Body of pancreas (tissue), 4 donors: ENCODE data around the gene GAPVD1. TPM values are rescaled to one million over a fixed set of nuclear protein-coding genes. Genes with fewer than 3 reads are reported as not detected.

Experiments used
- ATAC-seq: fragments of 150-250 bp; one replicate; pipeline ENCODE4 v1.9.1; 2016
- DNase-seq, 4 donors: peaks; one replicate each; pipeline ENCODE4 v3.0.0-alpha.2; 2019
- H3K27ac ChIP-seq, 4 donors: fragments of 200-600 bp; sonication (generic); 1 replicate in 3 of 4; 2 replicates in 1 of 4; pipeline versions ENCODE4 v1.5.1 to v1.6.1; 2016 to 2019; ENCODE audit warnings: mild to moderate bottlenecking in 1 of 4, mixed read lengths in 1 of 4, moderate library complexity in 1 of 4
- H3K27me3 ChIP-seq, 2 donors: fragments of 200-600 bp; sonication (generic); one replicate each; pipeline ENCODE4 v1.6.0; 2016; ENCODE audit warnings: mild to moderate bottlenecking in 1 of 2
- H3K36me3 ChIP-seq, 2 donors: fragments of 200-600 bp; sonication (generic); replicated peaks in 1 of 2; 2 replicates each; pipeline ENCODE4 v1.5.1; 2016; ENCODE audit warnings: low read depth in 2 of 2; ENCODE audit not compliant: insufficient read depth in 1 of 2
- H3K4me1 ChIP-seq: fragments of 200-600 bp; sonication (generic); one replicate; pipeline ENCODE4 v1.6.0; 2016
- H3K4me3 ChIP-seq, 2 donors: fragments of 200-600 bp; sonication (generic); 1 replicate in 1 of 2; 2 replicates in 1 of 2; pipeline ENCODE4 v1.5.1; 2016 to 2019
- H3K9me3 ChIP-seq, 3 donors: fragments of 200-600 bp; sonication (generic); 1 replicate in 2 of 3; 2 replicates in 1 of 3; pipeline ENCODE4 v1.5.1; 2016
- POLR2A ChIP-seq, 3 donors: fragments of 450-650 bp; IDR thresholded peaks; one replicate each; pipeline ENCODE4 v1.6.1; 2016; ENCODE audit warnings: antibody characterized with exemption in 3 of 3, mild to moderate bottlenecking in 2 of 3
- whole genome bisulfite sequencing, 2 donors: methylation state at CpG; one replicate each; pipeline ENCODE4 v1.1.5; 2017; 5-methylcytosine and 5-hydroxymethylcytosine counted together
- intact Hi-C: fragments of 100-400 bp; cut with DNase I; formaldehyde crosslinking; loops from one replicate; pipeline ENCODE4 v1.15.1; 2023
- total RNA-seq, 2 donors: library from RNA; depleted of rRNA; stranded (reverse); fragments of >200 nt; gene quantifications; one replicate each; pipeline ENCODE4 v1.1.0, GENCODE V29; 2016
- TF ChIP-seq, protein P1 (sequence below), 7 experiments: fragments of 450-650 bp in 4 of 7; fragments of 200-600 bp in 3 of 7; sonication (generic) in 3 of 7; IDR thresholded peaks; one replicate each; pipeline ENCODE4 v1.5.1; 2016 to 2019; ENCODE audit warnings: antibody characterized with exemption in 7 of 7

GAPVD1 gene
- total RNA-seq, 2 donors from 2014 or later: 25.7 to 48.8 TPM

DNA sequence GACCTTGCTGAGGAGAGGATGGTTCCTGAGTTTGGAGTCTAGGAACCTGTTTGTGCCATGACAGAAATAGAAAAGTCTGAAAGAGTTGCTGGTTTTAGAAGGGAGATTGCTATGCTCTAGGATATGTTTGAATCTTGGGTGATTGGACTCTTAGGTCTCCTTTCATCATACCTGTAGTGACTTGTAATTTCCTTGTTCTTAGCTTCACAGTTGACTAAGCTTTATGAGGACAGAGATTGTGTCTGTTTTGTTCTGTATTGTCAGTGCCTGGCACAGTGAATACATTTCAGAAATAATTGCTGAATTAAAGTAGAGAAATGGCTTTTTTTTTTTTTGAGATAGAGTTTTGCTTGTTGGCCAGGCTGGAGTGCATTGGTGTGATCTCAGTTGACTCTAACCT lies 31.5 kb downstream of the GAPVD1 start:
- TF ChIP-seq POLR2A (IDR thresholded peaks at IDR 0.05): no peak
- TF ChIP-seq, protein P1, sequence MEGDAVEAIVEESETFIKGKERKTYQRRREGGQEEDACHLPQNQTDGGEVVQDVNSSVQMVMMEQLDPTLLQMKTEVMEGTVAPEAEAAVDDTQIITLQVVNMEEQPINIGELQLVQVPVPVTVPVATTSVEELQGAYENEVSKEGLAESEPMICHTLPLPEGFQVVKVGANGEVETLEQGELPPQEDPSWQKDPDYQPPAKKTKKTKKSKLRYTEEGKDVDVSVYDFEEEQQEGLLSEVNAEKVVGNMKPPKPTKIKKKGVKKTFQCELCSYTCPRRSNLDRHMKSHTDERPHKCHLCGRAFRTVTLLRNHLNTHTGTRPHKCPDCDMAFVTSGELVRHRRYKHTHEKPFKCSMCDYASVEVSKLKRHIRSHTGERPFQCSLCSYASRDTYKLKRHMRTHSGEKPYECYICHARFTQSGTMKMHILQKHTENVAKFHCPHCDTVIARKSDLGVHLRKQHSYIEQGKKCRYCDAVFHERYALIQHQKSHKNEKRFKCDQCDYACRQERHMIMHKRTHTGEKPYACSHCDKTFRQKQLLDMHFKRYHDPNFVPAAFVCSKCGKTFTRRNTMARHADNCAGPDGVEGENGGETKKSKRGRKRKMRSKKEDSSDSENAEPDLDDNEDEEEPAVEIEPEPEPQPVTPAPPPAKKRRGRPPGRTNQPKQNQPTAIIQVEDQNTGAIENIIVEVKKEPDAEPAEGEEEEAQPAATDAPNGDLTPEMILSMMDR (IDR thresholded peaks at IDR 0.05): no peak
- DNase-seq (no peak), ATAC-seq (no peak)
- Histone ChIP-seq H3K36me3 (no peaks in the 10 kb centered on the region), H3K9me3 (no peaks in the 10 kb centered on the region), H3K27ac (no peak overlapping the region), H3K27me3 (no peaks in the 10 kb centered on the region), H3K4me1 (peaks cover 19% of the 10 kb centered on the region), H3K4me3 (no peak overlapping the region)
- intact Hi-C loops: loop anchor here (5.0 kb wide), 1 partner anchor 194 kb away; no protein-coding TSS in a partner anchor

DNA sequence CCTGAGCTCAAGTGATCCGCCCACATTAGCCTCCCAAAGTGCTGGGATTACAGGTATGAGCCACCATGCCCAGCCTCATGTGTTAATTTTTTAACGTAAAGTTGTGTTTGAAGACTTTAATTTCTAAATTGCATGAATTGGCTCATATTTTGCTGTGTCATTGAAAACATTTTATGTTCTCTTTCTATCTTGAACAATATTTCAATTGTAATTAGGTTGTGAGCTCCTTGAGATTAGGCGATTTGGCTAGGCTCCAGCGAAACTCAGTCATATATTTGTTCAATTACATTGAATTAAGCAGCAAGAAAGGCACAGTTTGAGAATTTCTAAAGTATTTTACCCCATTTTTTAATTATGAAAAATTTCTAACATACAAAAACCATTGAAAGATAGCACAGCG lies 34.0 kb downstream of the GAPVD1 start:
- DNase-seq (no peak), ATAC-seq (no peak)
- H3K4me3 ChIP-seq: no peak overlapping the region
- no peaks in the 10 kb centered on the region for H3K27me3 ChIP-seq
- intact Hi-C loops: no loop called here
- TF ChIP-seq, protein P1 (IDR thresholded peaks at IDR 0.05): no peak
- TF ChIP-seq POLR2A (IDR thresholded peaks at IDR 0.05): no peak
- H3K9me3 ChIP-seq: no peaks in the 10 kb centered on the region
- no peaks in the 10 kb centered on the region for H3K36me3 ChIP-seq
- no peak overlapping the region for H3K27ac ChIP-seq
- H3K4me1 ChIP-seq: peaks cover 21% of the 10 kb centered on the region
- 92 to 97% methylated on average over 5 of the region's 5 CpGs for WGBS, 2 donors

DNA sequence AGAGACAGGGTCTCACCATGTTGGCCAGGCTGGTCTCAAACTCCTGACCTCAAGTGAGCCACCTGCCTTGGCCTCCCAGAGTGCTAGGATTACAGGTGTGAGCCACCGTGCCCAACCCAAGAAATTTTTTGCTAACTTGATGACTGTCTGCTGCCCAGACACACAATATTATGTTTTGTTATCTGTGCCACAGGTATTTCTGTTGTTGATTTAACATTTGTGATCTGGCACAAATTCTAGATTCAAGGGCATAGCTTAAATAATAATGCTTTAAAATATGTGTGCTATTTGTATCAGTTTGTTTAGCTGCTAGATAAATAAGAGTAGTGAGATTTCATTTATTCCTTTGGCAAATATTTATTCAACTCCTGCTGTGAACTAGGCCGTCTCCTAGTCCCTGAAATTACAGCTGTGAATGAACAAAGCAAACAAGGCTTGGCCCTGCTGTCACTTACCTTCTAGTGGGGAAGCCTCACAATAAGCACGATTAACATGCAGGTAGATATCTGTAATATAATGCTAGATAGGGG lies 35.3 kb downstream of the GAPVD1 start:
- peak overlapping the region; percentile 41 to 68 (median 58) for H3K27ac ChIP-seq
- peak; percentile 52 to 74 (median 58) for DNase-seq
- H3K9me3 ChIP-seq: no peaks in the 10 kb centered on the region
- H3K4me3 ChIP-seq: no peak overlapping the region
- no peaks in the 10 kb centered on the region for H3K27me3 ChIP-seq
- intact Hi-C loops: no loop called here
- peaks cover 21% of the 10 kb centered on the region for H3K4me1 ChIP-seq
- peaks cover 0 to under 1% of the 10 kb centered on the region in 2 donors for H3K36me3 ChIP-seq
- WGBS, 2 donors: 13 to 22% methylated on average over 3 of the region's 3 CpGs
- ATAC-seq: peak; percentile 90
- no peak for TF ChIP-seq POLR2A (IDR thresholded peaks at IDR 0.05)
- TF ChIP-seq, protein P1 (IDR thresholded peaks at IDR 0.05): peak in 1 of 7 experiments; percentile 9

DNA sequence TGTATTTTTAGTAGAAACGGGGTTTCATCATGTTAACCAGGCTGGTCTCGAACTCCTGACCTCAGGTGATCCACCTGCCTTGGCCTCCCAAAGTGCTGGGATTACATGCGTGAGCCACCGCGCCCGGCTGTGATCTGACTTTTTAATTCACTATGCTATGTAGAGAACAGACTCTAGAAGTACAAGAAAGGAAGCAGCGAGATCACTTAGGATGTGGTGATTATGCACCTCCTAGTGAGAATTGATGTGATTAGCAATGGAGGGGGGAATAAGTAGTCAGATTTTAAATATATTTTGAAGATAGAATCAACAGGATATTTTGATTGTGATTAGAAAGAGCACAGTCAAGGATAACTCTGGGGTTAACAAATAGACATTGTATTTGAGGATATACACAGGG lies 36.3 kb downstream of the GAPVD1 start:
- peaks cover 0 to 9% of the 10 kb centered on the region in 2 donors for H3K36me3 ChIP-seq
- ATAC-seq (no peak), DNase-seq (no peak)
- intact Hi-C loops: no loop called here
- WGBS, 2 donors: 92 to 97% methylated on average over 7 of the region's 7 CpGs
- H3K4me1 ChIP-seq: peaks cover 21% of the 10 kb centered on the region
- TF ChIP-seq, protein P1 (IDR thresholded peaks at IDR 0.05): no peak
- no peak for TF ChIP-seq POLR2A (IDR thresholded peaks at IDR 0.05)
- peak overlapping the region; percentile 22 to 65 (median 56) for H3K27ac ChIP-seq
- H3K4me3 ChIP-seq: no peak overlapping the region
- H3K9me3 ChIP-seq: no peaks in the 10 kb centered on the region
- no peaks in the 10 kb centered on the region for H3K27me3 ChIP-seq

DNA sequence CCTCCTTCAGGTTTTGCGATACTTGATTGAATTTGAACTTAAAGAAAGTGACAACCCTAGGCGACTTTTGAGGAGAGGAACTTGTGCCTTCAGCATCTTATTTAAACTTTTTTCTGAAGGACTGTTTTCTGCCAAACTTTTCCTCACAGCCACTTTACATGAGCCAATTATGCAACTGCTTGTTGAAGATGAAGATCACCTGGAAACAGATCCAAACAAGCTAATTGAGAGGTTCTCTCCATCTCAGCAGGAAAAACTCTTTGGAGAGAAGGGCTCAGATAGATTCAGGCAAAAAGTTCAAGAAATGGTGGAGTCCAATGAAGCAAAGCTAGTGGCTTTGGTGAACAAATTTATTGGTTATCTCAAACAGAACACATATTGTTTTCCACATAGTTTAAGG lies 40.6 kb downstream of the GAPVD1 start:
- intact Hi-C loops: no loop called here
- H3K4me3 ChIP-seq: no peak overlapping the region
- TF ChIP-seq, protein P1 (IDR thresholded peaks at IDR 0.05): no peak
- TF ChIP-seq POLR2A (IDR thresholded peaks at IDR 0.05): no peak
- no peaks in the 10 kb centered on the region for H3K27me3 ChIP-seq
- H3K36me3 ChIP-seq: peaks cover 0 to 18% of the 10 kb centered on the region in 2 donors
- WGBS, 2 donors: 93 to 96% methylated on average over 2 of the region's 2 CpGs
- no peak overlapping the region for H3K27ac ChIP-seq
- H3K4me1 ChIP-seq: peaks cover 10% of the 10 kb centered on the region
- ATAC-seq: no peak
- no peak for DNase-seq
- H3K9me3 ChIP-seq: no peaks in the 10 kb centered on the region
